Glutamatergic neuron (in vitro differentiated cells): ENCODE data around the gene SRM. TPM values are rescaled to one million over a fixed set of nuclear protein-coding genes. Genes with fewer than 3 reads are reported as not detected.

Source experiments
- DNase-seq: peaks from one replicate; pipeline ENCODE4 v3.0.0; 2022
- H3K27ac Mint-ChIP-seq: one replicate; pipeline ENCODE4 v1.8.0; 2020; ENCODE audit warnings: mild to moderate bottlenecking, mixed read lengths, inconsistent platforms; ENCODE audit not compliant: unreplicated experiment
- H3K27me3 Mint-ChIP-seq: one replicate; pipeline ENCODE4 v1.8.0; 2020; ENCODE audit warnings: mild to moderate bottlenecking, moderate library complexity, mixed read lengths, inconsistent platforms; ENCODE audit not compliant: unreplicated experiment
- H3K36me3 Mint-ChIP-seq: one replicate; pipeline ENCODE4 v1.8.0; 2020; ENCODE audit warnings: mild to moderate bottlenecking, mixed read lengths, inconsistent platforms; ENCODE audit not compliant: unreplicated experiment
- H3K4me1 Mint-ChIP-seq: one replicate; pipeline ENCODE4 v1.8.0; 2020; ENCODE audit warnings: mild to moderate bottlenecking, low read depth, mixed read lengths, inconsistent platforms; ENCODE audit not compliant: unreplicated experiment
- H3K4me3 Mint-ChIP-seq: one replicate; pipeline ENCODE4 v1.8.0; 2020; ENCODE audit warnings: mild to moderate bottlenecking, mixed read lengths, inconsistent platforms; ENCODE audit not compliant: unreplicated experiment
- H3K9me3 Mint-ChIP-seq: one replicate; pipeline ENCODE4 v1.8.0; 2020; ENCODE audit warnings: mild to moderate bottlenecking, moderate library complexity, mixed read lengths, inconsistent platforms; ENCODE audit not compliant: unreplicated experiment
- CTCF ChIP-seq: fragments of 200-600 bp; sonication (generic); IDR thresholded peaks from one replicate; pipeline ENCODE4 v1.5.0; 2021; ENCODE audit not compliant: partially characterized antibody, unreplicated experiment
- long read RNA-seq: library from polyadenylated mRNA; unstranded; transcript quantifications from one replicate; pipeline ENCODE4 v2.0.0, GENCODE V29; 2020; ENCODE audit not compliant: unreplicated experiment
- total RNA-seq: library from RNA; stranded (reverse); fragmentation: NEBNext Ultra II Directional; extraction: Animal tissue kit (Norgen Biotek cat#: 25700); gene quantifications from one replicate; pipeline ENCODE4 v1.2.1, GENCODE V29; 2021; ENCODE audit not compliant: unreplicated experiment

SRM gene
- total RNA-seq, result 79.4 TPM
- long read RNA-seq, transcript SRM-201 (8 exons, 1,266 nt), result major isoform, 78 of 93 reads
- long read RNA-seq, partial matches to known transcripts, result 10 of 93 reads
- long read RNA-seq, other reads (novel, unspliced or antisense), result 5 of 93 reads

GRCh38 chr1:11059968-11060830 lies at the start of gene SRM:
TSS of gene SRM (minus strand) at chr1:11060018. CDS start at chr1:11059943, 75 bp downstream.
- H3K36me3 Mint-ChIP-seq, result no peaks in the 10 kb centered on the region
- DNase-seq, result peak; percentile 94
- peaks cover 4% of the 10 kb centered on the region for H3K9me3 Mint-ChIP-seq
- TF ChIP-seq CTCF, result peak; percentile 26
- H3K4me1 Mint-ChIP-seq, result peaks cover 6% of the 10 kb centered on the region
- peaks cover 5% of the 10 kb centered on the region for H3K27me3 Mint-ChIP-seq
- peak within 1 kb of the TSS; percentile 87 for H3K27ac Mint-ChIP-seq
- peak within 1 kb of the TSS; percentile 96 for H3K4me3 Mint-ChIP-seq

GRCh38 chr1:11109047-11109760 lies 49.4 kb upstream of the SRM start:
- no peak for DNase-seq
- no peak for TF ChIP-seq CTCF
- Mint-ChIP-seq H3K36me3 (peaks cover 4% of the 10 kb centered on the region), H3K4me3 (no peak overlapping the region), H3K9me3 (no peaks in the 10 kb centered on the region), H3K27ac (no peak overlapping the region), H3K4me1 (no peaks in the 10 kb centered on the region), H3K27me3 (peaks cover 2% of the 10 kb centered on the region)

GRCh38 chr1:11107599-11107998 lies 47.8 kb upstream of the SRM start:
- Mint-ChIP-seq H3K27ac (no peak overlapping the region), H3K27me3 (peaks cover 2% of the 10 kb centered on the region), H3K9me3 (no peaks in the 10 kb centered on the region), H3K4me3 (no peak overlapping the region), H3K36me3 (peaks cover 4% of the 10 kb centered on the region), H3K4me1 (no peaks in the 10 kb centered on the region)
- no peak for DNase-seq
- TF ChIP-seq CTCF, result no peak

GRCh38 chr1:11105586-11105985 lies 45.8 kb upstream of the SRM start:
- Mint-ChIP-seq H3K4me3 (no peak overlapping the region), H3K4me1 (no peaks in the 10 kb centered on the region), H3K9me3 (no peaks in the 10 kb centered on the region), H3K27me3 (peaks cover 2% of the 10 kb centered on the region), H3K36me3 (peaks cover 4% of the 10 kb centered on the region), H3K27ac (peak overlapping the region; percentile 28)
- no peak for TF ChIP-seq CTCF
- no peak for DNase-seq
